ENCODE results near the gene ANKS1B.

DNA sequence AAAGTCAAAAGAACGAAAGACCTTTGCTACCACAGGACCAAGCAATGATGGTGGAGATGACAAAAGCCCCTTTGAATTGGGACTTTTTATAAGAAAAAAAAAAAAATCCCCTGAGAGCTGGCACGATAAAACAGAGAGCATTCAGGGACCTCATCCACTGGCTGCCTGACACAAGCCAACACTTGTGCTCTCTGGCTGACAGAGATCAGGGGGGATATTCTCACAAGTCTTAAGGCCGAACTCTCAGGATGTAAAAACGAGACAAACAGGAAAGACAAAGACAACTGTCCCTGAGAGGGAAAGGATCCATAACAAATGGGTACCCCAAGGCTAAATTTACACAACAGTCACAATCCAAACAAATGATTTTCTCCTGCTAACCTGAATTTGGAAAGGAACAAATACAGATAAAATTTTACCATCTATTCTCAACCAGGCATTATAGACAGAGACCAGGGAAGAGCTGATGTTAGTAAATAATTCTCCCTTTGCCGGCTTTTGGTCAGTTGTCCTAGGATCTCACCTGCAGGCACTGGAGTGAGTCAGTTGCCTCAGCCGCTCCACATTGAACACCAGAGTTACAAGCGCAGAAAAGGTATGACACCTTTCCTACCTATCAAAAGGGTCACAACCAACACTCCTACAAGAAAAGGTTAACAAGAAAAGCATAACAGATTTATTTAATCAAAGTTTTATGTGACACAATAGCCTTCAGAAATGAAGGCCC lies 375.1 kb downstream of the ANKS1B start:
- TF ChIP-seq, protein P1, sequence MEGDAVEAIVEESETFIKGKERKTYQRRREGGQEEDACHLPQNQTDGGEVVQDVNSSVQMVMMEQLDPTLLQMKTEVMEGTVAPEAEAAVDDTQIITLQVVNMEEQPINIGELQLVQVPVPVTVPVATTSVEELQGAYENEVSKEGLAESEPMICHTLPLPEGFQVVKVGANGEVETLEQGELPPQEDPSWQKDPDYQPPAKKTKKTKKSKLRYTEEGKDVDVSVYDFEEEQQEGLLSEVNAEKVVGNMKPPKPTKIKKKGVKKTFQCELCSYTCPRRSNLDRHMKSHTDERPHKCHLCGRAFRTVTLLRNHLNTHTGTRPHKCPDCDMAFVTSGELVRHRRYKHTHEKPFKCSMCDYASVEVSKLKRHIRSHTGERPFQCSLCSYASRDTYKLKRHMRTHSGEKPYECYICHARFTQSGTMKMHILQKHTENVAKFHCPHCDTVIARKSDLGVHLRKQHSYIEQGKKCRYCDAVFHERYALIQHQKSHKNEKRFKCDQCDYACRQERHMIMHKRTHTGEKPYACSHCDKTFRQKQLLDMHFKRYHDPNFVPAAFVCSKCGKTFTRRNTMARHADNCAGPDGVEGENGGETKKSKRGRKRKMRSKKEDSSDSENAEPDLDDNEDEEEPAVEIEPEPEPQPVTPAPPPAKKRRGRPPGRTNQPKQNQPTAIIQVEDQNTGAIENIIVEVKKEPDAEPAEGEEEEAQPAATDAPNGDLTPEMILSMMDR (IDR thresholded peaks at IDR 0.05; ENCODE audit: low read length) = no peak
- no peak for TF ChIP-seq EZH2 (IDR thresholded peaks at IDR 0.05; ENCODE audit: borderline replicate concordance, low read length)

Measured in OCI-LY1 (cell line).